22Rv1 (cell line): ENCODE data around the gene ABLIM2.

Experiments
- ZFX ChIP-seq: fragments of 450-650 bp; IDR thresholded peaks from 2 replicates; pipeline ENCODE4 v1.6.1; 2017; ENCODE audit warnings: antibody characterized with exemption, borderline replicate concordance
- TF ChIP-seq, protein P1 (sequence below): fragments of 450-650 bp; IDR thresholded peaks from 2 replicates; pipeline ENCODE4 v1.5.1; 2017; ENCODE audit warnings: mild to moderate bottlenecking

DNA sequence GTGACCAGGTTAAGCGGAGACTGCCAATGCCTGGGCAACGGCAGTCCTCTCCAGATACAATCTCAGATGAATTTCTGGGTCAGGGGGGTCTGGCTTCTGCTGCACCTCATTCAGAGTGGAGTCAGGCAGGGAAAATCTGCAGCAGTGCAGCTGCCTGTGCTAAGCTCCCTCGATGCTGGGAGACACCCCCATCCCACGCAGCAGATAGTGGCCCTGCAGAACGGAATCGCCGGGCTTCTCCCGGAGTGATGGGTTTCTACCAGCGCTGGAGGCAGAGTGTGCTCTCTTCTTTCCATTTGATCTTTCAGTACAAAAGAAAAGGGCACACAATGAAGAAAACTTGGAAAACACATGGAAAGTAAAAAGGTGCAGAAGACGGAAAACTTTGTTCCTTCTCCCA lies 5.2 kb downstream of the ABLIM2 start:
- TF ChIP-seq, protein P1, sequence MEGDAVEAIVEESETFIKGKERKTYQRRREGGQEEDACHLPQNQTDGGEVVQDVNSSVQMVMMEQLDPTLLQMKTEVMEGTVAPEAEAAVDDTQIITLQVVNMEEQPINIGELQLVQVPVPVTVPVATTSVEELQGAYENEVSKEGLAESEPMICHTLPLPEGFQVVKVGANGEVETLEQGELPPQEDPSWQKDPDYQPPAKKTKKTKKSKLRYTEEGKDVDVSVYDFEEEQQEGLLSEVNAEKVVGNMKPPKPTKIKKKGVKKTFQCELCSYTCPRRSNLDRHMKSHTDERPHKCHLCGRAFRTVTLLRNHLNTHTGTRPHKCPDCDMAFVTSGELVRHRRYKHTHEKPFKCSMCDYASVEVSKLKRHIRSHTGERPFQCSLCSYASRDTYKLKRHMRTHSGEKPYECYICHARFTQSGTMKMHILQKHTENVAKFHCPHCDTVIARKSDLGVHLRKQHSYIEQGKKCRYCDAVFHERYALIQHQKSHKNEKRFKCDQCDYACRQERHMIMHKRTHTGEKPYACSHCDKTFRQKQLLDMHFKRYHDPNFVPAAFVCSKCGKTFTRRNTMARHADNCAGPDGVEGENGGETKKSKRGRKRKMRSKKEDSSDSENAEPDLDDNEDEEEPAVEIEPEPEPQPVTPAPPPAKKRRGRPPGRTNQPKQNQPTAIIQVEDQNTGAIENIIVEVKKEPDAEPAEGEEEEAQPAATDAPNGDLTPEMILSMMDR, result no peak
- no peak for TF ChIP-seq ZFX
